ENCODE measurements around the gene PRKAR1B. TPM values are rescaled to one million over a fixed set of nuclear protein-coding genes. Genes with fewer than 3 reads are reported as not detected.

Gene PRKAR1B
- total RNA-seq, 1 experiment from 2014 or later: 14.1 TPM

GRCh38 chr7:521221-522070 is 205.6 kb downstream of the PRKAR1B start:
- ChIA-PET POLR2A (no interaction called here), CTCF (no interaction called here), RAD21 (ENCODE audit: low non-redundant PET in 1 of 2, low total read pairs in 2 of 2, uncharacterized antibody in 2 of 2, unreplicated experiment in 2 of 2) (interaction anchor here in 1 of 2 experiments (0.5 kb wide), 1 partner anchor 222 kb away, joined by 3 read pairs; no protein-coding TSS in a partner anchor)
- DNase-seq (ENCODE audit: low read depth, low spot score): no peak
- Histone ChIP-seq H3K9me2 (ENCODE audit: insufficient read depth) (no peaks in the 10 kb centered on the region), H3K9ac (ENCODE audit: low read length) (peak overlapping the region; percentile 50), H3K4me1 (ENCODE audit: control insufficient read depth in 1 of 2, insufficient read depth in 2 of 2, low read length in 2 of 2) (peaks cover 25 to 47% of the 10 kb centered on the region in 2 experiments), H3K79me2 (ENCODE audit: insufficient read depth, low read length) (peaks cover 15% of the 10 kb centered on the region; the same call in 1 of the 2 replicates), H4K20me1 (ENCODE audit: insufficient read depth) (no peaks in the 10 kb centered on the region), H2AFZ (ENCODE audit: low read depth, low read length, poor library complexity, severe bottlenecking) (no peak overlapping the region), H3K9me3 (ENCODE audit: control insufficient read depth in 1 of 2, insufficient read depth in 1 of 2, low read depth in 1 of 2, low read length in 2 of 2) (no peaks in the 10 kb centered on the region), H3K27ac (ENCODE audit: low read depth, low read length) (no peak overlapping the region; the same call in 1 of the 2 replicates), H3K4me3 (replicated peaks in 1 of 2; ENCODE audit: low read depth in 1 of 2, low read length in 2 of 2) (peak overlapping the region; percentile 42 to 62), H3K27me3 (ENCODE audit: insufficient read depth, low read length) (no peaks in the 10 kb centered on the region), H3K36me3 (ENCODE audit: control insufficient read depth in 1 of 2, insufficient read depth in 2 of 2, low read length in 2 of 2) (no peaks in the 10 kb centered on the region), H3K4me2 (ENCODE audit: low read length) (peak overlapping the region; percentile 97)
- TF ChIP-seq MAX (IDR thresholded peaks at IDR 0.05) (no peak), SP1 (IDR thresholded peaks at IDR 0.05; ENCODE audit: low read depth) (no peak)
- intact Hi-C loops (cut with micrococcal nuclease): loop anchor here (2.0 kb wide), 1 partner anchor 17 kb away; no protein-coding TSS in a partner anchor
- BruUV-seq (replicated peaks): no TSS peak
- no peak for ATAC-seq

GRCh38 chr7:520503-521161 is 206.4 kb downstream of the PRKAR1B start:
- Histone ChIP-seq H4K20me1 (ENCODE audit: insufficient read depth) (no peaks in the 10 kb centered on the region), H3K27ac (ENCODE audit: low read depth, low read length) (no peak overlapping the region; the same call in 1 of the 2 replicates), H3K4me1 (ENCODE audit: control insufficient read depth in 1 of 2, insufficient read depth in 2 of 2, low read length in 2 of 2) (peaks cover 25 to 47% of the 10 kb centered on the region in 2 experiments), H3K4me2 (ENCODE audit: low read length) (peak overlapping the region; percentile 97), H3K36me3 (ENCODE audit: control insufficient read depth in 1 of 2, insufficient read depth in 2 of 2, low read length in 2 of 2) (no peaks in the 10 kb centered on the region), H3K27me3 (ENCODE audit: insufficient read depth, low read length) (no peaks in the 10 kb centered on the region), H3K4me3 (replicated peaks in 1 of 2; ENCODE audit: low read depth in 1 of 2, low read length in 2 of 2) (peak overlapping the region; percentile 33 to 54; a peak in 3 of 4 replicates), H3K9me3 (ENCODE audit: control insufficient read depth in 1 of 2, insufficient read depth in 1 of 2, low read depth in 1 of 2, low read length in 2 of 2) (no peaks in the 10 kb centered on the region), H3K9ac (ENCODE audit: low read length) (peak overlapping the region; percentile 51), H3K79me2 (ENCODE audit: insufficient read depth, low read length) (peaks cover 21% of the 10 kb centered on the region), H2AFZ (ENCODE audit: low read depth, low read length, poor library complexity, severe bottlenecking) (no peak overlapping the region), H3K9me2 (ENCODE audit: insufficient read depth) (no peaks in the 10 kb centered on the region)
- no peak for TF ChIP-seq CEBPB (IDR thresholded peaks at IDR 0.05; ENCODE audit: low read depth)
- TF ChIP-seq CTCF (IDR thresholded peaks at IDR 0.05 in 2 of 3, conservative IDR thresholded peaks at IDR 0.05 in 1 of 3; ENCODE audit: borderline replicate concordance in 1 of 3, insufficient read depth in 1 of 3, low read depth in 2 of 3, low read length in 2 of 3): 0 out of 6 replicates have a peak, but pooled peaks of 1 of the 3 experiments have one; percentile 6
- RAD21 ChIA-PET (ENCODE audit: low non-redundant PET in 1 of 2, low total read pairs in 2 of 2, uncharacterized antibody in 2 of 2, unreplicated experiment in 2 of 2): no interaction called here
- intact Hi-C loops (cut with micrococcal nuclease): no loop called here
- DNase-seq (ENCODE audit: low read depth, low spot score): no peak
- POLR2A ChIA-PET: no interaction called here
- CTCF ChIA-PET: no interaction called here
- BruUV-seq (replicated peaks): no TSS peak
- ATAC-seq: no peak

Measured in HCT116 (cell line).